ENCODE results near the gene SCYL1.

The SCYL1 gene

GRCh38 chr11:65537296-65537597, 12.4 kb downstream of the SCYL1 start:
- DNase-seq (ENCODE audit: low read depth): no peak

GRCh38 chr11:65537620-65538231, 12.8 kb downstream of the SCYL1 start:
- DNase-seq (ENCODE audit: low read depth): no peak

GRCh38 chr11:65538232-65538914, 13.5 kb downstream of the SCYL1 start:
- no peak for DNase-seq (ENCODE audit: low read depth)

- no peak for DNase-seq (ENCODE audit: low read depth)
These were observed 14.2 kb downstream of the SCYL1 start for GRCh38 chr11:65538915-65539743.

- no peak for DNase-seq (ENCODE audit: low read depth)
These were observed 14.9 kb downstream of the SCYL1 start for GRCh38 chr11:65539744-65540289.

- DNase-seq (ENCODE audit: low read depth): peak; percentile 82
These were observed 15.6 kb downstream of the SCYL1 start for GRCh38 chr11:65540290-65541092.

GRCh38 chr11:65541093-65541982, 16.5 kb downstream of the SCYL1 start:
- DNase-seq (ENCODE audit: low read depth): no peak

- no peak for DNase-seq (ENCODE audit: low read depth)
These were observed 18.0 kb downstream of the SCYL1 start for GRCh38 chr11:65542738-65543390.

- no peak for DNase-seq (ENCODE audit: low read depth)
These were observed 21.0 kb downstream of the SCYL1 start for GRCh38 chr11:65545853-65546216.

GRCh38 chr11:65546217-65546958, 21.5 kb downstream of the SCYL1 start:
- peak; percentile 99 for DNase-seq (ENCODE audit: low read depth)

GRCh38 chr11:65547446-65548125, 22.7 kb downstream of the SCYL1 start:
- DNase-seq (ENCODE audit: low read depth): no peak

- DNase-seq (ENCODE audit: low read depth): no peak
These were observed 23.5 kb downstream of the SCYL1 start for GRCh38 chr11:65548395-65548794.

- DNase-seq (ENCODE audit: low read depth): no peak
These were observed 24.2 kb downstream of the SCYL1 start for GRCh38 chr11:65549096-65549495.

- peak; percentile 52 for DNase-seq (ENCODE audit: low read depth)
These were observed 26.9 kb downstream of the SCYL1 start for GRCh38 chr11:65551572-65552387.

GRCh38 chr11:65552388-65552951, 27.6 kb downstream of the SCYL1 start:
- no peak for DNase-seq (ENCODE audit: low read depth)

- DNase-seq (ENCODE audit: low read depth): peak; percentile 68
These were observed 28.6 kb downstream of the SCYL1 start for GRCh38 chr11:65553301-65554001.

- no peak for DNase-seq (ENCODE audit: low read depth)
These were observed 29.4 kb downstream of the SCYL1 start for GRCh38 chr11:65554057-65554818.
